HTERT RPE-1 (cell line): Measurements from ENCODE around the gene PPARA.

Source experiments
- in situ Hi-C: fragments of 300-500 bp; cut with MboI; formaldehyde crosslinking; loops from 4 replicates; pipeline ENCODE4 v1.14.3; 2020; ENCODE audit warnings: low sequenced_read_pairs

The PPARA gene

DNA sequence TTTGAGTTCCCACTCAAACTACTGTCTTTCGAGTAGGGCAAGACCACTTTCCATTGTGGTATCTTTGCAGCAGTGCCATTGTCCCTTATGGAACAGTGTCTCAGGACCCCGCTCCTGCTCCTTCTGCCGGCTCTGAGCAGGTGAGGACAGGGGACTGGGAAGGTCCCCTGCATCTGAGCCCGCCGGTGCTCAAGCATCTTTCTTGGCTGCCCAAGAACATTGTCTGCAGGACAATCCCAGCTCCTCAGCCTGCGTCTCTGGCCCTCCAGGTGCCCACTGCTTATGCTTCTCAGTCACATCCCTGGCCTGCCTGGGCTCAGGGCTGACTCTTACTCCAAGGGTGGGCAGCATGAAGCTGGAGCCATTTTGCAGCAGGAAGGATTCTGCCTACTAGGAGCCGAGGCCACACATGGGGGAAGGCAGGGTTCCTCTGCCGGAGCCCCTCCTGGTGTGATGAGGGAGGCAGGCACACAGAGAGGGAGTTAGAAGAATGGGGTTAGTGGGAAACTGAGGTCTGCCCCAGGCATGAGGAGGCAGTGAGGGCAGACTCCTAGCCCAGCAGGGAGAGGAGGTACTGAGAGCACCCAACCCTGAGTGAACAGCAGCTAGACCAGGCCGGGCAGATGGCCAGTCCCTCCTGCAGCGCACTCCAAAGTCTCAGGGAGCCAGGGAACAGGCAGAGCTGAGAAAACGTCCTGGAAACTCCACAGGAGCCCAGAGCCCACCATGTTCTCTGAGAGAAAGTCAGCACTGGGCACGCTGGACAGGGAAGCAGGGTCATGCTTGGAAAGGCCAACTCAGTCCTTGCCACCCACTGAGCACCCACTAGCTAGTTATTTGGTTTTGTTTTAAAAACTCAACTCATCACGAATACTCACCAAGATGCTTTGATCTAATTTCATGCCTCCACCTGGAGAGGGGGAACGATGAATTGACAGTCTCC, 7.5 kb upstream of the PPARA start:
- in situ Hi-C loops, result no loop called here

DNA sequence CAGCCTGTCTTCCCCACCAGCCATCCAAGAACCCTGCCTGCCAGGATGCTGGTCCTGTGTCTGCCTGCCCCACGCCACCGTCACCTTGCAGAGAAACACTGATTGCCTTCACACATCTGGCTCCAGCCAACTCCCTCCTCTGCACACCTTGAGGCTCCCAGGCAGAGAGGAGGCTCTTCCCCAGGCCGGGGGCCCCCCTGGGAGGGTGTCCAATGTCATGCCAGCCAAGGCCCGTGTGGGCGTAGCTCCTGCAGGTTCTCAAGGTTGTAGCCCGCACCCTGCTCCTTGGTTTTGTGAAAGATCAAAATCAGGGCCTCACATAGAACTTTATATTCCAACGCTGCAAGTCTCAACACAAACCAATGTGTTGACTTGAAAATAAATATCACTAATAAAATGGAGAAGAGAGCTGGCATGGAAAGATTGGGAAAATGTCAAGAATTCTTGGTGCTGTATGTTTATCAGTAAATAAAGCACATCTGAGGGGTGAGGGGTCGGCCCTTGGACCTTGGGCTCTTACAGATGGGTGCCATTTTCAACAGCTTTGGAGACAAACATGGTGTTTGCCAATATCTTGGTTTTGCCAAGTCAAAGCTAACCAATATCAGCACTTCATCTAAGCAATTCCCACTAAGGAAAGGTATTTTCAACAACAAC, 6.7 kb upstream of the PPARA start:
- in situ Hi-C loops, result no loop called here

DNA sequence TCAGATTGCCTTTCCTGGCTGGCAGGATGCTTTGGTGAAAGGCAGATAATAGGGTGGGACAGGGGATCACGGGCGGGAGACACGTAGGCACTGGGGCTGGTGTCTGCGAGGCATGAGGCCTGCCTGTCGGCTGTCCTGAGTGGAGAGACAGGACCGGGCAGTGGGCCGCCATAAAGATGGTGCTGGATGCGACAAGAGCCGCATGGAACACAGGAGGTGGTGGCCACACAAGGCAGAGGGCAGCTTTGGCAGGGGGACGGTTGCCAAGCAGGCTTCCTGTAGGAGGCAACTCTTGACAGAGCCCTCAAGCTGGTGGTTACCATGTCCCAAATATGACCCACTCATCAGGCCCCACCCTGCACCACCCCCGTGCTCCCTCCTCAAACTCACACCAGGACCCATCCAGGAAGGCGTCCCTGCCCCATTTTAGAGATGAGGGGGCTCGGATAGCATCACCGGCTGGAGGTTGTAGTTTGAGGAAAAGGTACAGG, 4.9 kb upstream of the PPARA start:
- in situ Hi-C loops, result no loop called here

DNA sequence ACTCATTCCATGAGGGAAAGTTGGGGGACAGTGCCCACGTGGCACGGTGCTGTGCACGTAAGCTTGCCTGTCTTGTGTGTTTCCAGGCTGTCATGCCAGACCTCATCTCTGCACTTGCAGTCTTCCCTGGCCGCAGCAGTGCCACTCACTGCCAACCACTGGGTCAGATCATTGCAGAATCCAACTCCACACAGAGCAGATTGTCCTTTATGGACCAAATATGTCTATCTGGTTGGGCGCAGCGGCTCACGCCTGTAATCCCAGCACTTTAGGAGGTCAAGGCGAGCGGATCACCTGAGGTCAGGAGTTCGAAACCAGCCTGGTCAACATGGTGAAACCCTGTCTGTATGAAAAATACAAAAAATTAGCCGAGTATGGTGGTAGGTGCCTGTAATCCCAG, 4.4 kb upstream of the PPARA start:
- in situ Hi-C loops, result no loop called here

DNA sequence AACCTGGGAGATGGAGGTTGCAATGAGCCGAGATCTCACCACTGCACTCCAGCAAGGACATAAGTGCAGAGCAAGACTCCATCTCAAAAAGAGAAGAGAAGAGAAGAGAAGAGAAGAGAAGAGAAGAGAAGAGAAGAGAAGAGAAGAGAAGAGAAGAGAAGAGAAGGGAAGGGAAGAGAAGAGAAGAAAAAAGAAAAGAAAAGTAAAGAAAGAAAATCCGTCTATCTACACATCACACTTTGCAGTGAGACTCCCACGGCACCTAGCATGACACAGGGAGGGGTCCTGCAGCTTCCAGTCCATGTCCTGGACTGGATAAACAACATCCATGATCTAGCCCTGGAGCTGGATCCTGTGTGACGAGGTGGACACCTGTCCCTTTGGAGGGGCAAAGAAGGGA, 4.0 kb upstream of the PPARA start:
- in situ Hi-C loops, result no loop called here

DNA sequence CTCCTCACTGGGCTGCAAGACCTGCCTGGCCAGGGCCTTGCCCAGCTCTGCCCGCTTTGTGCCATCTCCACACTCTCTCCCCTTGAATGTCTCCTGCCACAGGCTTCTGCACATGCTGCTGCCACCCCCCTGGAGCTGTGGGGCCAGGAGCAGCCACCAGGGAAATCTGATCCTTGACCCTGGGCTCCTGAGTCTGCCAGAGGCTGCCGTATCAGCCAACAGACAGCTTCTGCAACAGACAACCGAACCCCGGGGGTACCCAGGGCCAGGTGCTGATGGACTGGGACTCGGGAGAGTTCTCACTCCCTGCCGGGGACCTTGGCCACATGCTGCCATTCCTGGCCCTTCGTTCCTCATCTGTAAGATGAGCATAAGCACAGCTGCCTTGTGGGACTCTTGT, 3.3 kb upstream of the PPARA start:
- in situ Hi-C loops, result no loop called here

DNA sequence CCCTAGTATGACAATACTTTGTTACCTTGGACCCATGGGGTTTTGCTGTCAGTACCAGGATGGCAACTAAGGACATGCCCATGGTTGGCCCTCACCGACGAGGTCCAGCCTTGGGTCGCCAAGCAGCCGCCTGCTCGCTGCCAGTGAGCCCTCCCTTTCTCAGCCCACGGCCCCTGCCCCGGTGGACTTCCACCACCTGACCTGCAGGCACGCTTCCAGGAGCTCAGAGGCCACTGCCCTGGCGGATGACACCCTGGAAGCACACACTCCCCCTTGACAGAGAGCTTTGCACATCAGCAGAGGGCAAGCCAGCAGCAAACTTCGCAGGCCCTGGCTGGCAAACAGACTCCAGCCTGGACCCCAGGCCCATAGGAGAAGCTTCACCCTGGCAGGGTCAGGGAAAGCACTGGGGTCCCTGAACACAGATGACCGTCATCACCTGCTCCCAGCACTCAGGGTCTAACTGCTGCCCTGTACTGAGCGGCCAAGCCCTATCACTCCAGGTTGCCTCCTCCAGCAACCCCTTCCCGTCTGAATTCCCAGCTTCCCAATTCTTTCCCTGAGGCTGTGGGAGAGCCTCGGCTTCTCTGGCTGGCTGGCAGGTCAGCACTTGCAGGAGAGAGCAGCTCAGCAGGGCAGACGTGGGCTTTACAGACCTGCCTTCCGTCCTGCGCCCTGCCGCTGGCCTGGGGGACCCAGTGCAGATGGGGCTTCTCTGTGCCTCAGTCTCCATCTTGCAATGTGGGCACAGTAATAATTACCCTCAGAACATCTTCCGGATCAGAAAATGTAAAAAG, 2.7 kb upstream of the PPARA start:
- in situ Hi-C loops, result no loop called here

DNA sequence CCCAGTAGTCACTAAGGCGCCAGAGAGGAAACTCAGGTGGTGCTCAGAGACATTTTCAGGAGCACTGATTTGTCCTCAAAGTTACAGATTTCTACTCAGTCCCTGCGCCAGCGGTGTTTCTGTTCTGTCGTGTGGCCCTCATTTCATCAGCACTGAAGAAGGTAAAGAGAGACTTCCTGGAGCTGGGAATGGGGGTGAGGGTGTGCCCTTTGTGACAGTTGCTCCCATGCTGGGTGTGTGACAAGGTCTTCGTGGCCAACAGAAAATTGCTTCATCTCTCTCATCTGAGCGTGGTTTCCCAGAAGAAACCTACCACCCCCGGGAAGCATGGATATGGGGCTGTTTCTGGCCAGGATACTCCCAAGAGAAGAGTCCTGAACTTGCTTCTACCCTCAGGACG, 2.0 kb upstream of the PPARA start:
- in situ Hi-C loops, result no loop called here

DNA sequence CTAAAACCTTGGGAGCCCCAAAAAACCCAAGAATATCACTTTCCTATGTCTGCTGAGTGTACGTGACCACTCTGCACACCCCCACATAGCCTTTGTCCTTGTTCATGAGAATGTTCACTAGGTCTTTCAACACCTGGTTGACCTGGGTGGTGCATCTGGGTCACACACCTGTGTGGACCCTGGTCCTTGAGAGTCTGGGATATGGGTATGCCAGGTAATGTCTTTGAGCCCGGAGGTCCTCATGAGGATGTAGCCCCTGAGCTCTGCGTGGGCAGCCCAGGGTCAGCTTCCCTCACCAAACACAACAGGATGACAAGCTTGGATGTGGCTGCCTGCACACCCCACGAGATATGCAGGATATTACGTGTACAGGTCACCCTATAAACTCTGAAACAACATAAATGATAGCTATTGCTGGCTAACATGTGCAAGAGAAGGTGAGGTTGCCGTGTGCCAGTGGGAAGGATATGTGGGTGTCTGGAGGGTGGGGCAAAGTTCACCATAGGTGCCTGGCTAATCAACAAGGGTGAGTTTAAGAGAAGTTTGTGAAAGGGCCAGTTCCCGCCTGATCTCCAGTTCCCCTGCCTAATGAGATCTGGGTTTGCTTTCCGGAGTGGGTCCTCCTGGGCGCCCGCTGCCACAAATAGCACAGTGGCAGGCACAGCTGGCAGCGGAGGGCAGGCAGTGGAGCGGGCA, 1.4 kb upstream of the PPARA start:
- in situ Hi-C loops, result no loop called here

DNA sequence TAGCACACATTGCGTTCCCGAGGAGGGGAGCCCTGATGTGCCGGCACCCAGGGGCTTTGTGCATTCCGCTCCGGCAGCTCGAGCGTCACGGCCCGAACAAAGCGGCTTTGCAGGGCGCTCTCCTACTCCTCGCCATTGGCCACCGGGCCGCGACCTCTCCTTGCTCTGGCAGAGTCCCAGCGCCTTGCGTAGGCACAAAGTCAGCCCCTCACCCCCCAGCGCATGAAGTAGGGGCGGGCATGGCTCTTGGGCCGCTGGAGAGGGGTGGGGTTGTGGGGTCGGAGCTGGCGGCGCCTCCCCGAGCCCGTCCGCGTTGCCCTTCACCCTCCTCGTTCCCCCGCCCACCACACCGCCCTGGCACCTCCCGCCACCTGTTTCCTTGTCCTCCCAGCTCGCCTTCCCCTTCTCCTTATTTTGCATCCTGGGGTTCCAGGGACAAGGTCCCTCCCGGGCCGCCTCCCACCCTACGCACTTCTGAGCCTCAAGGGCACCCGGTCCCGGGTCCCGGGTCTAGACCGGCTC, 753 bp upstream of the PPARA start:
- in situ Hi-C loops, result no loop called here

DNA sequence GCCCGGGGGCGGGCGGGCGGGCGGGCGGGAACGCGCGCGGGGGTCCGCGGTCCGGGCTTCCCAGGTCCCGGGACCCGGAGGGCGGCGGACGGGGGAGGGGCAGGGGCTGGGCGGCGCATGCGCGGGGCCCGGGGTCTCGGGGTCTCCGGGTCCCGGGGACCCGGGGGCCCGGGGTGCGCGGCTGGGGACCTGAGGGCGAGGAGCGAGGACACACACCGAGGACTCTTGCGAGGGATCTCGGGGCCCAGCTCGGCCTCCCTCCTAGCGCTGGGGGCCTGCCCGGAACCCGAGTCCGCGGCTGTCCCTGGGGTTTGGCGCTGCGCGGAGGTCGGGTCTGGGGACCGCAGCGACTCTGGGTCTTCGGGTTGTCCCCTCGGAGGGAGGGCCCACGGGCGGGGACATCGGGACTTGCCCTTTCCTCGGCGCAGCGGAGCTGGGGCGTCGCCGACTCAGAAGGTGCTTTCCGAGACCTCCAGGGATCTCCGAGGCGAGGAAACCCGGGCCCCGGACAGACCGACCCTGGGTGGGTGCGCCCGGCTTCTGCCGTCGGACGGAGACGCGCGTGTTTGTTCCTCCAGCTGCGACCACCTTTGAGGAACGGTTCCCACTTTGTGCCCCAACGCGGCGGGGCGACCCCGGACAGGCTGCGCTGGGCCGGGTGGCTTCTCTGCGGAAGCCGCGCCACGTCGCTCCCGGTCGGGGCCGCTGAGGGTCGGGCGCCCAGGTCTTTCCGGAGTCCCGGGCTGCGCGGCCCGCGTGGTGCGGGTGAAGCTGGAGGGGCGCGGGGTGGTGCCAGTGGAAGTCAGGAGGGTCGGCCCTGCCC, 540 bp downstream of the PPARA start:
- in situ Hi-C loops, result no loop called here

DNA sequence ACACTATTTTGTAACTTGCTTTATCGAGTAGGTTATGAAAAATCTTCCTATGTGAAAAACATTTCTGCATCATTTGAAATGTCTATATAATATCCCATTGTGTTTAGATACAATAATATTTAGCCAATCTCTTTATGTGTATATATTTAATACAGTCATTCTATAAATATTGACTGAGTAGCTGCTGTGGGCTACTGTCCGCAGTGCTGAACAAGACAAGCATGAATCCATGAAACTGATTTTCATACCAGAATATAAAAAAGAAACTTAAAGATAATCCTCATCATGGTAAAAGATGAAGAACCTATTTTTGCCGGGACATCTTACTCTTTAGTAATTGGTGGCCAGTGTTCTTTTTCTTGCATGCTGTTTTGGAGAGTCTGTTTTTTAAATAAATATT, 3.6 kb downstream of the PPARA start:
- in situ Hi-C loops, result no loop called here

DNA sequence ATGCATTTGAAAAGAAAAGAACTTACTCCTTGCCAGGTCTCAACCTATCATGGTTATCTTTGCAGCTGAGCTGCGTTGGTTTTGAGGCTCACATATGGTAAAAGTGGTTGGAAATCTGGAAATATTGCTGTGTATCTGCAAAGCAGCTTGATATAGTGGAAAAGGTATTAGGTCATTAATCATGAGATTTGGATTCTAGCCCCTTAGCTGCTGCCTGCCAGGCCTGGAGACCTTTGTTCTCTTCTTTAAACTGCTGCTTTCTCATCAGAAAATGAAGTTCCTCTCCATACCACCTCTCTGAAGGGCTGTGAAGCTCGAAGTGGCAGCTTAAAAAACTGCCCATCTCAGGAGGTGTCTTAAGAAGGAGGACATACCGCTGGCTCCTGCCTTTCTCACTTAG, 5.7 kb downstream of the PPARA start:
- in situ Hi-C loops, result no loop called here

DNA sequence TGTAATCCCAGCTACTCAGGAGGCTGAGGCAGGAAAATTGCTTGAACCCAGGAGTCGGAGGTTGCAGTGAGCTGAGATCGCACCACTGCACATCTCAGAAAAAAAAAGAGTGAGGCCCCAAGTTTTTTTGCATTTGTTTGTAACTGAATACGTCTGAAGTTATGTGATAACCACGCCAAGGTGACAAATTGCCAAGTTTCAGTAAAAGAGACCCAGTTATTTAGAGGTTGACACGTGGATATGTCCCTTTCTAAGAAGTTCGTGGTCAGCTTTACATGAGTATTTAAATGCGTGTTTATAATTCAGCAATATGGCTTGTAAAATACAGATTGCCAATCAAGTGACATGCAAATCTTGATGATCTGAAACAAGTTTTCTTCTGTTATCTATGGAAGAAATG, 8.0 kb downstream of the PPARA start:
- in situ Hi-C loops, result no loop called here

DNA sequence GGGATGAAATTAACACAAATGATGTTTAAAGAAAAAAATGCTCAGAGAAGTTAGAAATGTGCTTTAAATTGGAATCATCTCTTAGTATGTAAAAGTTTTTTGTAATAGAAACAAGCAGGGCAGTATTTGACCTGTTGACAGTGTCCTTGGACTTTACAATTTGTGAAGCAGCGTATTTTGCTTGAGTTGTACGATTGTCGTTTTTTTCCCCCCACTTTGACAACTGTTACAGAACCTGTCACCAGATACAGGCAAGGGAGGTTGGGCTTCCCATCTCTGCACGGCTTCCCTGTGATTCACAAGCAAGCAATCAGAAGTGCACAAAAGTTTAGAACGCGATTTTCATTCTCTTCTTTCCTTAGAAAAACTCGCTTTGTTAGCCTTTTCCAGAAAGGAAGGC, 8.9 kb downstream of the PPARA start:
- in situ Hi-C loops, result no loop called here

DNA sequence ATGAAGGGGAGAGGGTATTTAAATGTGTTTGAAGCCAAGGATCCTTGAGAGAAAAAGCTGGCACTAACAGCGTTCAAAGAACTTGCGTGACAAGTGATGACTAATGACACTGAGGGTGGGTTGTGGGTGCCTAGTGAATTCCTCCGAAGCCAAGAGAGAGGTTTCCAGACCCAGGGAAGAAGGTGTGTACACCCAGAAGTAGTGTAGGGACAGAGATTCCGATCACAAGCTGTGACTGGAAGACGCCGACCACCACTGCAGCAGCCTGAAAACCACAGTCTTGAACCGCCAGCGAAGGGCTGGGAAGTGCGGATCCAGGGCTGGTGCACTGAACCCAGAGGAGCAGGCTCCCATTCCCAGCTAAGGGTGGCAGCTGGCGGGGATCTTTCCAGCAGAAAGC, 9.5 kb downstream of the PPARA start:
- in situ Hi-C loops, result no loop called here

DNA sequence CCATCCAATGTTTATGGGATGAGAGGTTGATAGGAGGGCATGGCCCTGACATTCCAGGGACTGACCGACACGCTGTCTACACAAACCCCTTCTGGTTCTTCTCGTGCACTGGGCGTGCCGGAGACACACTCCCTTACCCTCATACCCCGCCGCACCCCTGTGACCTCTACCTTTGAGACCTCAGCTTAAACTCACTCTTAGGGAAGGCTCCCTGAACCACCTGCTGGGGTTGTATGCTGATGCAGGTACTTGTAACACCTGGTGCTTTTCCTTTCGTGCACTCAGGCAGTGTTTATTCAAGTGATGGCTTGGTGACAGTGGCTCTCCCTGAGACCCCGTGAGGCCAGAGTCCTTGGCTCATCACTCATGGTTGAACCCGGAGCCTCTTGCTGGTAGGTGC, 12.0 kb downstream of the PPARA start:
- in situ Hi-C loops, result no loop called here

DNA sequence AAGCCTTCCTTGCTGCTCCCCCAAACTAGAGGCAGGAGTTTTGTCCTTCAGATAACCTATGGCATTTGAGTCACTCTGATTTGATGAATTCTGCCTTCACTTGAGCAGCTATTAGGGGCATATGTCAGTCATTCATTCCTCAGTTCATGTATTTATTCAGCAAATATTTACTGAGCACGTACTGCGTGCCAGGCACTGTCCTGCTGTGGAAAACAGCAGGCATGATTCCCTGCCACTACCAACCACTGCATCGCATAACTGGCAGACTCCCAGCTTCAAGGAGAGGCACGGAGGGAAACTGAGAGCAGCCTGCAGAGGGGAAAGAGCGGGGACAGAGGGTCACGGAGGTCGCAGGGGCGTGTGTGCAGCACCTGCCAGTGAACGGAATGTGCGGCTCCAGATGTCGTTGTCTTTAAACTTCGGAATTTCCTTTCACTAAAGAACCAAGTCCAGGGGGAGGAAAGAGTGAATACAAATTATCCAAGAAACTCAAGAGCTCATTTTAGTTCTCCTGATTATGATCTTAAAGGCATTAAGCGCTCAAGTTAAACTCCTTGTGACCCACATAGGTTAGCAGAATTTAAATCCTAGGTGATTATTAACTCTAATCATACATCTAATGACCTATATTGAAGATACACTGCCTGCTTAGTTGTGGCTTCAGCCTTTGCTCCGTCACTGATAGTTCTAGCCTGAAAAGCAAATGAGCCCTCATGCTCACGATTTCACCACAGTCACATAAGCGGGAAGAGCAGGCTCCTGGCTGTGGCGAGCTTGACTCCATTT, 12.6 kb downstream of the PPARA start:
- in situ Hi-C loops, result no loop called here

DNA sequence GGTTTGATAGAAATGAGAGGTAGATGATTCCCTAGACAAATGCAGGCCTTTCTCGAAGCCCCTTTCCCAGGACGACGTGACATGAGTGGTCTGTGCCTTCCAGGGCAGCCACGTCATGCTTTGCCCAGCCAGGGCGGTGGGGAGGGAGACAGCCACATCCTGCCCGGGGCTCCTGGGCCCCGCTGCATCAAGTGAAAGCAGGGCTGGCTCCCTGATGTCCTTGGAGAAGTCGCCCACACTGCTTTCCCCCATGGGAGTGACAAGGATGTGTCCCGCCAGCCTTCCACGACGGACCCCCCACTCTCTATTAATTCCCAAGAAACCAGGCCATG, 13.2 kb downstream of the PPARA start:
- in situ Hi-C loops, result no loop called here
